ENCODE data around the gene RAD51B.

Gene RAD51B

DNA sequence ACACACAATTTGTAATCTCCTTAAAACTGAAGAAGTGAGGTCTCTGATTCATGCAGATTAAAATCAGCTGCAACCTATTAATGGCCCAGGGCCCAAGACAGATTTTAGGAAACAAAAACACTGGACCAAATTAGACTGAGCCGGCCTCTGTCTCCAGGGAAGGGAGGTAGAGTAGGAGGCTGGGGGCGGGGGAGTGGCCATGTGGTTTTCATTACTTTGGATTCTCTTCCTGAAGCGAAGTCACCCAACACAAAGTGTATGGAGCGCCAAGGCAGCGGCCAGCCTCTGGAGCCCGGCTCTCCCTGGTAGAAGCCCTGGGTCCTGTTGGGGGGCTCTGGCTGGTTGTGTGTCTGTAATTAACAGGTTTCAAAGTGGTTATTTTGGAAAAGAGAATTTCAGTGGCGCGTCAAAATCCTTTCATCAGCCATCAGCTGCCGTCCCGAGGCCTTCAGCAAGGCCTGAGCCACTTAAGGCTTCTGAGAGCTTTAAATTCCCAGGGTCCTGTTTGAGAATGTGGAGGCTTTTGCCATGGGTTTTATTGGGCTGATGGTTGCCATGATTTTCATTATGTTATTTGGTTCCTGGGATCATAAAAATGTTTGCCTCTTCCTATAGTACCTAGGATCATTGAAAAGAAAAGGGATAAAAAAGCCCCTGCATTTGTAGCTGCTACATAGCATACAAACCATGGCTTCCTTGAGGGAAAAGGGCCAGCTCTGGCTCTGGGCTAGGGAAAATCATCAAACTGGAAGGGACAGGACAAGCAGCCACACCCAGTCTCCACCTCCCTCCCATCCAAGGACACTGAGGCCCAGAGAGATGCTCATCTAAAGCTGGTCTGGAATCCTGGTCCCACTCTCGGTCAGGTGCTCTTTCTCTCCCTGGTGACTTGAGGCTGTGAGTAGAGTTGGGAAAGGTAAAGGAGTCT is 690.9 kb downstream of the RAD51B start:
- no peak overlapping the region for H3K9ac ChIP-seq (ENCODE audit: low read length)
- H3K36me3 ChIP-seq (replicated peaks; ENCODE audit: insufficient read depth, low read length): no peaks in the 10 kb centered on the region
- DNase-seq: no peak
- no peaks in the 10 kb centered on the region for H3F3A ChIP-seq (ENCODE audit: insufficient read depth, low read length)
- no peak overlapping the region for H2AFZ ChIP-seq (ENCODE audit: low read length)
- no peaks in the 10 kb centered on the region for H3K9me2 ChIP-seq (replicated peaks; ENCODE audit: insufficient read depth, low read length)
- no peak overlapping the region for H3K27ac ChIP-seq (ENCODE audit: low read length)
- no peaks in the 10 kb centered on the region for H3K9me3 ChIP-seq (replicated peaks; ENCODE audit: insufficient read depth, low read length)
- no peak overlapping the region for H3K4me2 ChIP-seq (ENCODE audit: low read depth, low read length)
- TF ChIP-seq EZH2phosphoT487 (IDR thresholded peaks at IDR 0.05; ENCODE audit: low read length) (no peak), EZH2 (optimal IDR thresholded peaks at IDR 0.05; ENCODE audit: low read depth, low read length) (no peak)
- TF ChIP-seq, protein P1, sequence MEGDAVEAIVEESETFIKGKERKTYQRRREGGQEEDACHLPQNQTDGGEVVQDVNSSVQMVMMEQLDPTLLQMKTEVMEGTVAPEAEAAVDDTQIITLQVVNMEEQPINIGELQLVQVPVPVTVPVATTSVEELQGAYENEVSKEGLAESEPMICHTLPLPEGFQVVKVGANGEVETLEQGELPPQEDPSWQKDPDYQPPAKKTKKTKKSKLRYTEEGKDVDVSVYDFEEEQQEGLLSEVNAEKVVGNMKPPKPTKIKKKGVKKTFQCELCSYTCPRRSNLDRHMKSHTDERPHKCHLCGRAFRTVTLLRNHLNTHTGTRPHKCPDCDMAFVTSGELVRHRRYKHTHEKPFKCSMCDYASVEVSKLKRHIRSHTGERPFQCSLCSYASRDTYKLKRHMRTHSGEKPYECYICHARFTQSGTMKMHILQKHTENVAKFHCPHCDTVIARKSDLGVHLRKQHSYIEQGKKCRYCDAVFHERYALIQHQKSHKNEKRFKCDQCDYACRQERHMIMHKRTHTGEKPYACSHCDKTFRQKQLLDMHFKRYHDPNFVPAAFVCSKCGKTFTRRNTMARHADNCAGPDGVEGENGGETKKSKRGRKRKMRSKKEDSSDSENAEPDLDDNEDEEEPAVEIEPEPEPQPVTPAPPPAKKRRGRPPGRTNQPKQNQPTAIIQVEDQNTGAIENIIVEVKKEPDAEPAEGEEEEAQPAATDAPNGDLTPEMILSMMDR (IDR thresholded peaks at IDR 0.05; ENCODE audit: low read length): no peak
- H3K4me3 ChIP-seq (ENCODE audit: low read length): no peak overlapping the region
- no peaks in the 10 kb centered on the region for H3K27me3 ChIP-seq (replicated peaks; ENCODE audit: insufficient read depth, low read length)
- H3K4me1 ChIP-seq (ENCODE audit: low read length): 0 out of 2 replicates have a peak, but pooled peaks cover 7% of the 10 kb centered on the region
- H4K20me1 ChIP-seq (ENCODE audit: insufficient read depth, low read length): no peaks in the 10 kb centered on the region
- no peaks in the 10 kb centered on the region for H3K79me2 ChIP-seq (ENCODE audit: low read length)

DNA sequence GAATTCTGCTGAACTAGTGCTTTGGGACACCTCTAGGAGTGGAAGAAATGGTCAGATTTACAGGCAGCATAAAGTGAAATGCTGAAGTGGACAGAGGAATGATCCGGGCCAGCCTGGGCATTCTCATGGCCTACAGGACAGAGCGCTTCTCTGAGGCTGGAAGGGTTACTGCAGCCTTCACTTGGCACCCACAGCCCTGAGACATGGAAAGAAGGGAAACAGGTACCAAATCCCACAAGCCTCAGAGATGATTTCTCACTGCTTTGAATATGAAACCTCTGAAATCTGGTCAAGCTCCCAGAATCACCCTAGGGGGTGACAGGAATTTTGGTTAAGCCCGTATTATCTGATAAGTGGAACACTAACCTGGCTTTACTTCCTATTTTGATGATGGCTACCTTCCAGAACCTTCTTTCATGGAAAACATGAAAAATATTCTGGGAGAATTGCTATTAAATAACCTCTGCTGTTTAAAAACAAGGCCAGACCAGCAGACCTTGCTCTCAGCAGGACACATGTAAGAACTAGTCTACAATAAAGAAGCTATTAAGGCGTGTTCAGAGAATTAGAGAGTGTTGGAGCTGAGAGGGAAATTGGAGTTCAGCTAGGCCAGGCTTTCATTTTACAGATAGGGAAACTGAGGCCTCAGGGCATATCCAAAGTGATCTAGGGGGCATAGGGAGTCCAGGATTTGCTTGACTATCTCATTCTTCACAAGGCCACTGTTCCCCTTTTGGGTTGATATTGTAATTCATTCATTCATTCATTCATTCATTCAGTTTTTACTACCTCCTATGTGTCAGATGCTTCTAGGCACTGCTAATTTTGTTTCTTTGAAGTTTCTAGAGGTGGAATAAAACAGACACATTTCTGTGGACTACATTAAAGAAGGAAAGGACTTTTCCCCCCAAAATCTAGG is 691.8 kb downstream of the RAD51B start:
- H3K9me2 ChIP-seq (replicated peaks; ENCODE audit: insufficient read depth, low read length): no peaks in the 10 kb centered on the region
- no peak overlapping the region for H3K4me2 ChIP-seq (ENCODE audit: low read depth, low read length)
- H3K36me3 ChIP-seq (replicated peaks; ENCODE audit: insufficient read depth, low read length): no peaks in the 10 kb centered on the region
- H3K9ac ChIP-seq (ENCODE audit: low read length): no peak overlapping the region
- H3K79me2 ChIP-seq (ENCODE audit: low read length): no peaks in the 10 kb centered on the region
- H3K4me1 ChIP-seq (ENCODE audit: low read length): 0 out of 2 replicates have a peak, but pooled peaks cover 7% of the 10 kb centered on the region
- no peak overlapping the region for H3K27ac ChIP-seq (ENCODE audit: low read length)
- no peaks in the 10 kb centered on the region for H3K9me3 ChIP-seq (replicated peaks; ENCODE audit: insufficient read depth, low read length)
- TF ChIP-seq EZH2 (optimal IDR thresholded peaks at IDR 0.05; ENCODE audit: low read depth, low read length) (no peak), EZH2phosphoT487 (IDR thresholded peaks at IDR 0.05; ENCODE audit: low read length) (no peak)
- TF ChIP-seq, protein P1 (IDR thresholded peaks at IDR 0.05; ENCODE audit: low read length): no peak
- H3K27me3 ChIP-seq (replicated peaks; ENCODE audit: insufficient read depth, low read length): no peaks in the 10 kb centered on the region
- H4K20me1 ChIP-seq (ENCODE audit: insufficient read depth, low read length): no peaks in the 10 kb centered on the region
- no peak overlapping the region for H2AFZ ChIP-seq (ENCODE audit: low read length)
- no peak overlapping the region for H3K4me3 ChIP-seq (ENCODE audit: low read length)
- H3F3A ChIP-seq (ENCODE audit: insufficient read depth, low read length): no peaks in the 10 kb centered on the region
- DNase-seq: no peak

DNA sequence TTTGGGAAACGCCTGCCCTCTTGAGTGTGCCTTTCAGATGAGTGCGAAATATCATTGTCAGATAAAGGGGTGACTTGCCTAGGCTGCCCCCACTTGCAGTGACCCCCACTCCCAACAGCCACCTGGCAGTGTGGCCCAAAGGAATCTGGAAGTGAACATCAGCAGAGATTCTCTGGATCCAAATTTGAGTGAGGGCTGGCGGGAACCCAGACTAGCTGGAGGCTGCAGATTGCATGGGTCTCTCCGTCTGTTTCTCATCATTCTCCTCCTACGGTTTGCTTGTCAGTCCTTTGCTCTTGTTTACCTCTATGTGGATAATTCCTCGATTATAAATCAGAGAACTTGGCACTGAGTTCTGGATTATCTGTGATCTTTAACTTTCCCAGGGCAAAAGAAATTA is 692.5 kb downstream of the RAD51B start:
- no peak for DNase-seq
- Histone ChIP-seq H3F3A (ENCODE audit: insufficient read depth, low read length) (no peaks in the 10 kb centered on the region), H4K20me1 (ENCODE audit: insufficient read depth, low read length) (no peaks in the 10 kb centered on the region), H3K4me1 (ENCODE audit: low read length) (0 out of 2 replicates have a peak, but pooled peaks cover 5% of the 10 kb centered on the region), H3K4me3 (ENCODE audit: low read length) (no peak overlapping the region), H3K9me2 (replicated peaks; ENCODE audit: insufficient read depth, low read length) (no peaks in the 10 kb centered on the region), H3K27me3 (replicated peaks; ENCODE audit: insufficient read depth, low read length) (no peaks in the 10 kb centered on the region), H3K27ac (ENCODE audit: low read length) (no peak overlapping the region), H2AFZ (ENCODE audit: low read length) (no peak overlapping the region), H3K36me3 (replicated peaks; ENCODE audit: insufficient read depth, low read length) (no peaks in the 10 kb centered on the region), H3K79me2 (ENCODE audit: low read length) (no peaks in the 10 kb centered on the region), H3K9me3 (replicated peaks; ENCODE audit: insufficient read depth, low read length) (no peaks in the 10 kb centered on the region), H3K9ac (ENCODE audit: low read length) (no peak overlapping the region), H3K4me2 (ENCODE audit: low read depth, low read length) (no peak overlapping the region)
- TF ChIP-seq, protein P1 (IDR thresholded peaks at IDR 0.05; ENCODE audit: low read length): no peak
- TF ChIP-seq EZH2phosphoT487 (IDR thresholded peaks at IDR 0.05; ENCODE audit: low read length) (no peak), EZH2 (optimal IDR thresholded peaks at IDR 0.05; ENCODE audit: low read depth, low read length) (no peak)
